Epithelial cell of esophagus (primary cell): ENCODE measurements around the gene RSPO4.
"Not testable (repeated sequence)": the region's sequence is repeated elsewhere in the genome, so short reads cannot be mapped to it uniquely, and the experiment has no call there.

Source experiments
- DNase-seq: peaks from one replicate; pipeline ENCODE4 v3.0.0; 2010; ENCODE audit warnings: low read depth
- H3K4me3 ChIP-seq: 2 replicates; pipeline ENCODE4 v1.5.1; 2011; ENCODE audit warnings: mild to moderate bottlenecking, low read length, control low read depth
- CTCF ChIP-seq: IDR thresholded peaks from 2 replicates; pipeline ENCODE4 v1.5.1; 2011; ENCODE audit warnings: low read depth, mild to moderate bottlenecking, low read length, control low read depth, inconsistent platforms; ENCODE audit not compliant: insufficient read depth; ENCODE audit errors: missing control alignments

The RSPO4 gene

GRCh38 chr20:1035466-1035865 lies 33.4 kb upstream of the RSPO4 start:
- no peak overlapping the region for H3K4me3 ChIP-seq
- TF ChIP-seq CTCF, result no peak
- no peak for DNase-seq

GRCh38 chr20:1034415-1034789 lies 32.3 kb upstream of the RSPO4 start:
- peak; percentile 6 for DNase-seq
- no peak overlapping the region for H3K4me3 ChIP-seq
- no peak for TF ChIP-seq CTCF

- no peak for TF ChIP-seq CTCF
- H3K4me3 ChIP-seq, result no peak overlapping the region
- no peak for DNase-seq
These were observed 31.8 kb upstream of the RSPO4 start for GRCh38 chr20:1033751-1034414.

- H3K4me3 ChIP-seq, result no peak overlapping the region
- no peak for TF ChIP-seq CTCF
- no peak for DNase-seq
These were observed 27.9 kb upstream of the RSPO4 start for GRCh38 chr20:1029980-1030379.

- DNase-seq, H3K4me3 ChIP-seq: not testable (repeated sequence)
These were observed 24.1 kb upstream of the RSPO4 start for GRCh38 chr20:1026214-1026613.

- H3K4me3 ChIP-seq, result no peak overlapping the region
- TF ChIP-seq CTCF, result no peak
- no peak for DNase-seq
These were observed 20.8 kb upstream of the RSPO4 start for GRCh38 chr20:1022871-1023270.

GRCh38 chr20:1020614-1021013 lies 18.5 kb upstream of the RSPO4 start:
- no peak overlapping the region for H3K4me3 ChIP-seq
- no peak for TF ChIP-seq CTCF
- DNase-seq, result no peak
